Jurkat, Clone E6-1 (cell line): Measurements from ENCODE around the gene RNF144A.

Experiments used
- DNase-seq: peaks from one replicate; pipeline ENCODE4 v3.0.0-alpha.2; 2011; ENCODE audit warnings: low read depth, low spot score
- H3K4me3 ChIP-seq: 2 replicates; pipeline ENCODE4 v1.5.1; 2011; ENCODE audit warnings: mild to moderate bottlenecking, low read length, control low read depth, moderate library complexity

Gene RNF144A

DNA sequence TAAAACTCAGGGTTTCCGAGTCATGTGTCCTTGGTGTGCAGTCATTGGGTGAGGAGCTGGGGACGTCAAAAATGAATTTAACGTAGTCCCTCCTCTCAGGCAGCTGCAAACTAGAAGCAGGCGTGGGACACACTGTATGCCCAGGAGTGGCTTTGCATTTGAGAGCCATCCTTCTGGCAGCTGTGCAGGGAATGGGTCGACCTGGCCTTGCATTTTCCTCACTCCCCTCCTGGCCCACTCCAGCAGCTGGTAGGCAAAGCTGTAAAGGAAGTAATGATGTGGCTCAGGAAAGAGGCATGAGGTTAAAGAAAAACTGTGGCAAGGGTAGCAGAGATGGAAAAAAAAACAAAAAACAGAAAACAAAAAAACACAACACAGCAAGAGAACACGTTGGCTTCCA lies 46.5 kb downstream of the RNF144A start:
- no peak overlapping the region for H3K4me3 ChIP-seq
- DNase-seq, result no peak

DNA sequence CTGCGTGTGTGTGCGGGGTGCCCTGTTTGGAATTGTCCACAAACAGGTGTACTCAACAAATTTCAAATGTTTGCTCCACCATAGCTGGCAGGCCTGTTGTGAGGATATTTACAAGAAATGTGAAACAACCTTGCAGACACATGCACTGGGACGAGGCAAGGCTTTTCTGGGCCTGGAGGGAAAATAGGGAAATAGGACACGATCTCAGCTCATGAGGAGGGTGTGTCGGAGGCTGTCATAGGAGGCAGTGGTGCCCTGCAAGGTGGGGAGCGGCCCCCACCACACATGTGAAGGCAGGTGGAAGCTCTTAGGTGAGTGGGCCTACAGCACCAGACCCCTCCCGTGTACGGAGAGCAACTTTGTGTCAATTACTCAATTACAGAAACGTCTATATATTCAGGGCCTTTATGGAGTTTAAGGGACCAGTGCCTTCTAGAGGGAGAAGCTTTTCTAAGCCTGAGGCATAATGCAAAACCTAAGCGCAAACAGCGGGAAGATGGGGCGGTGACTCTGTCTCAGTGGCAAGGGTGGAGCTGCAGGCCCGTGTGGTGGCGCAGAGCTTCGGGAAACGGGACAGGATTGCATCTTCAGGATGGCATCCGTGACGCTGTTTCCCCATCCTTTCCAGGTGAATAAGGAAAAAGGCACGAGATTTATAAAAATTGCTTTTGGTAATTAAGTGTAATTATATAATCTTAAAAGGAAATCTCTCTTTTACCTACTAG lies 48.0 kb downstream of the RNF144A start:
- H3K4me3 ChIP-seq, result no peak overlapping the region
- DNase-seq, result no peak

DNA sequence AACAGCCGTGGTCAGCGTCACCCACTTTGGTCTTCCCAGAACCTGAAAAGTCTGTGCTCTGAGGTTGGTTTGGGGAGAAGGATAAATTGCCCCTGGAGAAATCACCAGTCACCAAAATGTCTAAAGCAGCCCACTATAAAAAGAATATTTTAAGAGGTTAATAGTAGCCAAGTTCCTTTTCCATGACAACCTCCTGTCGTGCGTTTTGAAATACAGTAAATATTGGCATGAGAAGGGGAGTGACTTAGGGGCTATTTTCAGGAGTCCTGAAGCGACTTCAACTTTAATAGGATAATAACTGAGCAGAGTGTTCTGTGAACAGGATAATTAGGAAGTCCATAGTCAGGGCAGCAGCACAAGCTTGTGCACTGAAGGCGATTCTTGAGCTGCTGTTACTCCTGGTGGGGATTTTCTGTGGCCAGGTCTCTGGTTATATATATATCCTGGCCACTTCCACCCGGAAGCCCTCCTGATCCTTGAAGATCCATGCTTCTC lies 49.3 kb downstream of the RNF144A start:
- no peak for DNase-seq
- H3K4me3 ChIP-seq, result no peak overlapping the region

DNA sequence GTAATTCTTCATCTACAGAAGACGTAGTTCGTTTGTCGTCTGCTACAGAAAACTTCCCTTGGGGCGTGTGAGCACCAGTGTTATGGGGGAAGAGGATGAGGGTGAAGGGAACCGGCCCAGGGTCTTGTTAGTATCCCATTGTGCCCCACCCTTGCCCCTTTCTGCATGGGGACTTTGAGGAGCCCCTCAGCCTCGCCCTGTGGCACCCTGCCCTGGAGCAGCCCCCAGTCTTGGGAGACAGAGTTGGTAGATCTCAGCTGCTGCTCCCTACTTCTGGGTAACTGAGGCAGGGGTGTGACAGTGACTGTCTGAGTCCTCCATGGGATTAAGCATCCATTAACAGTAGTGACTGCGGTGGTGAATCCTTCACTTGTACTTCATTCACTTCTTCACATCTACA lies 50.1 kb downstream of the RNF144A start:
- no peak for DNase-seq
- H3K4me3 ChIP-seq, result no peak overlapping the region

DNA sequence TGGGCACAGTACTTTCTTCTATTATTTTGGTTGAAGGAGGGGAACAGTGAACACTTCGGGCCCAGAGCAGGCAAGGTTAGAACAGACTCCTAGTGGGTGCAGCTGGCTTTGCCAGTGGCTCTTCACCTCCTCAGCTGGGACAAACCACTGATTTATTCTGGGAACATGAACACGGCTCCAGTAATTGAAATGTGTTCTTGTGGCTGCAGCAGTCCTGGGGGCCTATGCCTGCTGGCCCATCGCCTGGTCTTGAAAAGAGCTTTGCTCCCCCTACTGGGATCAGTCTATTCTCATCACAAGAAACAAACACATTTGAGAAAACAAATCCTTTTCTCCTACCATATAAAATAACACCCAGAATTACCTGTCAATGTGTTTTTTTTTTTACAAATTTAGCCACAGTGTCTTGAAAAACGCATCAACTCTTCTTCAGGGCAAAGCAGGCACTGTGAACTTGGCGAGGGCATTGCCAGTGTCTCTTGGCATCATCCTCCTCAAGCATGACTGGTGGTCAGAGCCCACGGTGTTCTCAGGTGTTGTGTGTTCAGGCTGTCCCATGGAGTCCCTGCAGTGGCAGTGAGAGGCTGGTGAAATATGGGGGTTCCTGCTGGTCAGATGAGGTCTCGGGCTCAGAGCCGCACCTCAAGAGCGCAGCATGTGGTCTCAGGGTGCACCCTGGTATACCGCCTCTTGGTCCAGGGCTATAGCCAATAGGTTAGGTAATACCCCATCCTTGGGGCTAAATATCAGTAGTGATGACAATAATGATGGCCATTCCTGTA lies 51.3 kb downstream of the RNF144A start:
- H3K4me3 ChIP-seq, result no peak overlapping the region
- DNase-seq, result no peak

DNA sequence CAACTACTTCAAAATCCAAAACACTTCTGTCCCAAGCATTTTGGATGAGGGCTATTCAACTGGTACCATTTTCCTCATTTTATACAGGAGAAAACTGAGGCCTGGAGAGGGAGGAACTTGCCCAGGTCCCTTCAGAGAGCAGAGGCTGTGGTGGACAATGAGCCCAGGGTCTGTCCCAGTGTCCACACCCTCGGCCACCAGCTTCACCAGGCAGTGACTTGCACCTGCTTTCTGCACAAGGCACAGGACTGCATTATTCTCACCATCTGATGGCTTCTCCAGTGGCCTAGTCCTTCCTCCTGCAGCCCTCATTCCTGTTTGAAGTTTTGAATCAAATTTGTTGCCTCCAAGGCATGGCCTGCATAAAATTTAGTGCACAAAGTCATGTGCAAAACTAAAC lies 53.3 kb downstream of the RNF144A start:
- no peak for DNase-seq
- no peak overlapping the region for H3K4me3 ChIP-seq

DNA sequence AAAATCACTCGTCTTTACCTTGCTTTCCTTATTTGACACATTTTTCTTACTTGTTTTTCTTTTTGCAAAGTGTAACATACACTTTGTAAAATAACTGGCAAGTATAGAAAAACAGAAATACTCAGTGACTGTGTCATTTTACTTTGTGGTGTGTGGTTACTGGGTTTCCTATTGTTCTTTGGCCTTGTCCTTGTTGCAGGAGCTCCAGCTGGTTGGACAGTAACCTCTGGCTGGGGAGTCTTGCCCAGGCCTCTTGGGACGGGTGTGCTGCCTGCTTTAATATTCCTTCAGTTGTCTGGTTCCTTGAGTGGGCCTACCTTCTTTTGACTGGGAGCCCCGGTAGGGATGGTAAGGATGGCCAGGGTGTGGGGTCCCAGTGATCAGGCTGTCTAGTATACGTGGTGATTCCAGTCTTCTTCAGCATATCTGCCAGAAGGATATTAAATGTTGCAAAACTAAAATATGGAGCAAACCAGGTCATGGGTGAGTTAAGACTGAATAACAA lies 53.8 kb downstream of the RNF144A start:
- no peak overlapping the region for H3K4me3 ChIP-seq
- DNase-seq, result no peak

DNA sequence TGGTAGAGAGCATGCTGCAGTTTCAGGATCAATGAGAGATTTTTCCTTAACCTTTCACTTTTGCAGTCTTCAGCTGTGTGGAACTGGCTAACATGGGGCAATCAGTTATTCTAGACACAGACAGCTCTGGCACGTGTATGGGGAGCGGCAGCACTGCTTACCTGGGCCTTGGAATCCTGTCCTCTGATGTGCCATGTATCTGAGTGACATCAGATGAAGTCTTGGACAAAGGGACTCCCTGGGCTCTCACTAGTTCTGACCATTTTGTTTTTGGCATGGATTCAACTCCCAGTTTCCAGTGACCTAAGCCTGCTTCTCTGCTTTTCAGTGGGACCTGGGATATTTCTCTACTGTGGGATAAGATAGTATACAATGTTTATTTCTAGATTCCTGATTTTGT lies 54.3 kb downstream of the RNF144A start:
- H3K4me3 ChIP-seq, result no peak overlapping the region
- no peak for DNase-seq

DNA sequence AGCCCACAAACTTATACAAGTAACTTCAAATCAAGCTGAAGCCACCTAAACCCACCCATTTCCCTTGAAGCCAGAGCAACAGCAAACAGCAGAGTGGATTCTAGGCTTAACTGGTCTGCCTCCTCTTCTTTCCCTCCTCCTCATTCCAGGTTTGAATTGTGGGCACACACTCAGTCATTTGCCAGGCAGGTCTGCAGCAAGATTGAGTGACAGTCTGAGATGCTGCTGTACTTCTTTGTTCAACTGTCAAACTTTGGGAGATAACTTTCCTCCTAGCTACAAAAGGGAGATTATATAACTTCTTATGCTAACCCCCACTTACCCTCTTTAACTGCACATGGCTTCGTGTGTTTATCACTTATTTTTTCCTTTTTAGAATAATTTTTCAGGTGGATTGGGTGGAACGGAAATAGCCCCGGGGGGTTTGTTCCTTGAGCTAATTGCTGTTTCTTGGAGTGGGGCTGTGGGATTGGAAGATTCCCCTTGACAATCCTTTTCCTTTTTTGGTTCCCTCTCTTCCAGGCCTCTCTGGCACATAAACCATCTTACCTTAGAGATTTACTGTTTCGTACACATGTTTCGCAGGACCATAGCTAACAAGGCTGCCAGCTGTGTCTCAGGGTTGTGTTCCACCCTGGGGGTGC lies 55.0 kb downstream of the RNF144A start:
- no peak for DNase-seq
- no peak overlapping the region for H3K4me3 ChIP-seq

DNA sequence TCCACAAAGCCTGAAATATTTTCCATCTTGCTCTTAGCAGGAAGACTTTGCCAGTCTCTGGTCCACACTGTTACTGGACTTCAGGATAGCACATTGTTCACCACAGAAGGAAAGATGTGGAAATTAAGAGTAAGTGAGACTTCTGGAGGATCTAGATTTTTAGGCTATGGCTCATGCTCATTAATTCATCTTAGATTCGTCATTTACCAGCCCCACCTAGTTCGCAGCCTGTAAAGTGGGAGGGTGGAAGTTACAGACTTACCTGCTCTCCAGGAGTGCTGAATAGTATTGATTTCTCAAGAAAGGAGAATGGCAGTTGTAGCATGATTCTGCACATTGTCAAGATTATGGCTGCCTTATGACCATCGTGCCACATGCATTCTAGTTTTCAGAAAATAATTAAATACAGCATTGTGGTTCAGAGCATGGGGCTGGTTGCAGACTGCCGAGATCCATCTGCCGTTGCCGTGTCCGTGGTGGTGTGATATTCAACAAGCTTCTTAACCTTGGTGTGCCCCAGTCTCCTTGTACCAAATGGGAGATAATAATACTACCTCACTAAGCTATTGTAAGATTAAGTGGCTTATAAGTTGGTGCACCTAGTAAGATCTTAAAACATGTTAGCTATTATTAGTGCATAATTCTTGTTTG lies 56.8 kb downstream of the RNF144A start:
- H3K4me3 ChIP-seq, result no peak overlapping the region
- no peak for DNase-seq

DNA sequence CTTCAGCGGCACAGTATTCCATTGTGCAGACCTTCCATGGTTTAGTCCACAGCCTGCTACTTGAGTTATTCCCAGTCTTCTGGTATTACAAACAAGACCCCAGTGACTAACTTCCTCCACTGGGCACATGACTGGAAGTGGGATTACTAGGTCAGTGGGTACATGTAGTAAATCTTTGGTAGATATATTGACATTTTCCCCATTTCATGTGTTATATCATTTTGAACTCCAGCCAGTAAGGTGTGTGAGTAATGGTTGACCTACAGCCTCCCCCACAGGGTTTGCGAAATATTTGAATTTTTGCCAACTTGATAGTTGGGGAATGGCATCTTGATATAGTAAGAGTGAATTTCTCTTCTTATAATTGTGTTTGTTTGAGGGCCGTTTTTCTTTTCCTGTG lies 58.8 kb downstream of the RNF144A start:
- DNase-seq, result no peak
- no peak overlapping the region for H3K4me3 ChIP-seq

DNA sequence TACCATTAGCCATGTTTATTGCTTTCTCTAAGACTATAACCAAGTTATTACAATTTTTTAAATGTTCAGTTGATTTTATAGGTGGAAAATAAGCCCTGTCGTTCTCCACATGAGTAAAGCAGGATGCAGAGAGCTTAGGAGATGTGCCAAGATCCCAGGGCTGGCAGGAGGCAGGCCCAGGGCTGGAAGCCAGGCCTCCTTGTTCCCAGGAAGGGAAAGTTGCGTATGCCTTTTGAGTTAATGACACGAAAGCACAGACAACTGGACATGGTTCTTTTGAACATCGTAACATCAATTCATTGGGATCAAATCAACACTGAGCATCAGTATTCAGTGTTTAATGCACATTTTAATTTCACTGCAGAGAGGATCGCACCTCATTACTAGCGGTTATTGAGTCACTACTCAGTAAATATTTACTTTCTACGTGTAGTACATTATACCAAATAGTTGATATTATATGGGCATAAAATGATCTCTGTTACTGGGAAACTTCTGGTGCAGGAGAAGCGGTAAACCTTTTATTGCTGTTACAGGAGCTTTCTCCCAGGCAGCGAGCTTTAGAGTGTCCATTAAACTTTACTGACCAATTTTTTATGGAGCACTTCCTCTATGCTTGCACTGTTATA lies 60.0 kb downstream of the RNF144A start:
- no peak overlapping the region for H3K4me3 ChIP-seq
- DNase-seq, result no peak

DNA sequence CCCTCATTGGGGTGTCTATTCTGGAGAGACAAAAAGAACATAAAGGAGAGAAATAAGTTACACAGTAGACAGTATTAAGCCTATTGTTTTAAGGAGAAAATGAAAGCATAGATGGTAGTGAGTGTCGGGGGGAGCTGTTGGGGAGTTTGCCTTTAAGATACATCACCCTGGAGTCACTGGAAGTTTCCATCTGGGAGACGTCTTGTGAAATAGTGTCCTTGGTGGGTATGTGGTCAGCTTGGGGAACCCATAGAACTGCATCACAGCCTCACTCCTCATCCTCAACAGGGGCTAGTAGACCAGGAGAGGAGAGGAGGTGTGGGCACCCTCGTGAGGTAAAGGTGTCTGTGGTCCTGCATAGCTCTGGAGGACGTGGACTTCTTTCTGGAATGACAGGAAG lies 60.6 kb downstream of the RNF144A start:
- no peak overlapping the region for H3K4me3 ChIP-seq
- no peak for DNase-seq

DNA sequence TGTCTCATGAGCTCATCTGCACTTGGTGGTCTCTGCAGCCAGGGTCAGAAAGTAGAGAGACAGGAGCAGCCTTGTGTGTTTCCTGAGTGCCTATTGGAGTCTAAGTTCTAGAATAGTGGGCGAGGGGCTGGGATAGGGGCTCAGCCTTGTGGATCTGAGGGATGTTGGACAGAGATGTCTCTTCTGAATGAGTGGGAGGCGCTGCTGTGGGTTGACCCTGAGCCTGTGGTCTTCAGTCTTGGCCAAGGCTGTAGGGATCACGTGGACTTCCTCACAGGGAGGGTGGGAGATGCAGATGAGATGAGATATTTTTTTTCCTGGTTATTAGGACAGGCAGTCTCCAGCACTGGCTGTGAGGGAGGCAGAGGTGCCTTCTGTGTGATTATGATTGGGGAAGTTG lies 61.8 kb downstream of the RNF144A start:
- DNase-seq, result no peak
- H3K4me3 ChIP-seq, result no peak overlapping the region

DNA sequence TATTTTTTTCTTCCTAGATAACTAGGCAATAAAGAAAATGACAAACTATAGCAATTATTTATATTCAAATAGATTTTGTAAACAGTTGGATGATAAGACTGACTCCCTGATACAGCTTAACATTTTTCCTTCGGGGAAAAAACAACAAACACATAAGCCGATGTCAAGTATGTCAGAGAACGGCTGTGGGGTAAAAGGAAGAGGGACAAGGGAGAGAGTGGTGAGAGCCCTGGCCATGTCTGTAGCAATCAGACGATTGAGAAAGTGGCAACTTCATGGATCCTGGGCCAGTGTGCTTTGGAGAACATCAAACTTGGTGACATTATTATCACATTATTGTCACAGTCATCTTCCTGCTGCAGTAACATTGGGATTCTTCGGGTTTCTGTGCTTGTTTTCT lies 65.2 kb downstream of the RNF144A start:
- no peak for DNase-seq

DNA sequence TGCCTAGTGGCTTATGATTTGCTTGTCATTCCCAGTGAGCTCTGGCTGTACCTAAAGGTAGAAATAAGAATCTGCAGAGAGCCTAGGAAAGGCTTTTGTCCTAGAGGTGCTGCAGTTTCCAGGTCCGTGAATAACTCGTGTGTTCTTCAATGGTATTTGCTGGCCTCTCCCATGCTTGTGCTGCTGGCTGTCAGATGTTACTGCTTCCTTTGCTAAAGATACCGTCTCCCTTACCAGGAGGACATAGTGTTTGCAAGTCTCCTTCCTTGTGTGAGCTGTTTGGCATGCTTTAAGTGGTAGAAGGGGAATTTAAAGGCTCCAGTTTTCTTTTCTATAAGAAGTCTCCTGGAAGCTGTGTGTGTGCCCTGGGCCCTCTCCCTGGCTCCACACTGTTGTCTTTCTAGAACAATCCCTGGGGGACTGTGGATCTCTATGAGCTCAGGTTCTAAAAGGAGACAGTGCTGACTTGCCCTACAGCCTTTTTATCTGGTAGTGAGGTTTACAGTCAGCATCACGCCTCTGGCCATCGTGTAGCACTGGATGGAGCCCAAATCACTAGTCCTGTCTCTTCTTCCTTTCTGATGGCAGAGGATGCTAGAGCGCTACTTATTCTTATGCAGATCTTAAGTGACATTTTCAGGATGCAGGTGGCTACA lies 65.8 kb downstream of the RNF144A start:
- no peak overlapping the region for H3K4me3 ChIP-seq
- DNase-seq, result no peak

More for the DNA sequence above, 65.2 kb downstream of the RNF144A start:
- H3K4me3 ChIP-seq, result no peak overlapping the region

DNA sequence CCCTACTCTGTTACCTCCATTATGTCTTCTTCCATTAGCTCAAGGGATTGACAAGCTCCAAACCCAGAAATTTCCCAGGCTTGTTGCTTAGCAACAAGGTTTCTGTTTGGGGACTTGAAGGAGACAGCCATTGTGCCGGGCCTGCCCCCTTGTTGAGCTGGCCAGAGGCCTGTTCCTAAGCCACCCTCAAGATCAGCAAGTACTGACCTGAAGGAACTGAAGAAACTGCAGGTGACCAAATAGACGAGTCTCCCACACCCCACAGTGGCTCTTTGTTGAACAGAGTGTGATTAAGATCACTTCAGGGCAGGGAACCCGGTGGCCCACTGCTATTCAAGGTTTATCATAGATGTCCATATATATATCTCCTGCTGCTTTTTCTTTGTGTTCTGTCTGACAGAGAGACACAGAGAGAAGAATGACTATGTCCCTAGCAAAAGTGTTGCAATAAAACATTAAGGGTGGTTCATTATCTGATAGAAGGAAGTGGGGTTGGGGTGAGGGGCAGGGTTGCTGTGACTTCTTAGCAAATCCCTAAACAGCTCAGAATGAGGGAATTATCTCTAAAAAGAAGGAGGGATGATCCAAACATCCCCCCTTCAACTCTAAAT lies 69.2 kb downstream of the RNF144A start:
- no peak for DNase-seq
- no peak overlapping the region for H3K4me3 ChIP-seq

DNA sequence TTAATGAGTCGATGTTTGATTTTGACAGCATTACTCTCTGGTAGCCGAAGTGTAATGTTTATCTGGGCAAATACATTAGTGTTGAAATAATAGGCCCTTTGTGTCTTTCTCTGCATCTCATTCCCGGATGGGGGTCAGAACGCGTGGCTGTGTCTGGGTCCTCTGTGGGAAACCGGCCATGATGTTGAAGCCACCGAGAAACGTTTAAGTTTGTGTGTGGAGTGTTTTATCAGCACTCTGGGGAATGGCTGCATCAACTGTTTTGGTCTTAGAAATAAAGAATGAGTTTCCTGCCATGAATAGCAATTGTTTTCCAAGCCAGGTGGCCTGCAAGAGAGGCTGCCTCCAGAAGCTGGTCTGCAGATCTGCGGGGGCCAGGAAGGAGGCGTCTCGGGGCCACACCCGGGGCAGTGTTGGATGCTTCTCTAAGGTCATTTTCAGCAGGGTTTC lies 69.7 kb downstream of the RNF144A start:
- H3K4me3 ChIP-seq, result no peak overlapping the region
- no peak for DNase-seq
